Dedifferentiated amniotic fluid mesenchymal stem cell (primary cell): Measurements from ENCODE around the gene RNLS.
A peak's percentile ranks its signal among the peaks of the same experiment; 100 is the strongest.

Source experiments
- DNase-seq: peaks from one replicate; pipeline ENCODE4 v3.0.0-alpha.2; 2016; ENCODE audit errors: extremely low spot score

RNLS gene

DNA sequence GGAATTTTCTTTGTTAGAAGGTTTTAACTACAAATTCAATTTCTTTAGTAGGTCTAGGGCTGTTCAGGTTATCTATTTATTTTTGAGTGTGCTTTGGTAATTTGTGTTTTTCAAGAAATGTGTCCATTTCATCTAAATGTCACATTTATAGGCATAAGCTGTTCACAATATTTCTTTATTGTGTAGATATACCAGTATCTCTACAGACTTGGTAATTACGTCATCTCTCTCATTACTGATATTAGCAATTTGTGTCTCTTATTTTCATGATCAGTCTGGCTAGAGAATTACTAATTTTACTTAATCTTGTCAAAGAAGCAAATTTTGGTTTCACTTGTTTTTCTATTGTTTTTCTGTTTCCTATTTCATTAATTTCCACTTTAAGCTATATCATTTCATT is 152.0 kb downstream of the RNLS start:
- DNase-seq = no peak

DNA sequence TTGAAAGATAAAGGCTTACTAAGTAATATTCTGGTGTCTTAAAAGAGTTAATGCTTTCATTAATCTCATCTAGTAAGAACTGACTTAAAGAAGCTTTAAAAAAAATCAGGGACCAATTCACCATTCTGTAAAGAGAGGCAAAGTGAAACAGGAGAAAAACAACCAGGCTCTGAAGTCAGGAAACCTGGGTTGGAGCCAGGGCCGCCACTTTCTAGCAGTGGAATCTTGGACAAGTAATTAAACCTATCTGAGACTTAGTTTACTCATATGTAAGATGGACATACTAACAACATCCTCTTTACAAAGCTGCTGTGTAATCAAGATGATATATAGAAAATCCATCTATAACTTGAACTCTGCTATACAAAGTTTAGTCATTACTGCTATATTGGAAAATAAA is 154.1 kb downstream of the RNLS start:
- no peak for DNase-seq

DNA sequence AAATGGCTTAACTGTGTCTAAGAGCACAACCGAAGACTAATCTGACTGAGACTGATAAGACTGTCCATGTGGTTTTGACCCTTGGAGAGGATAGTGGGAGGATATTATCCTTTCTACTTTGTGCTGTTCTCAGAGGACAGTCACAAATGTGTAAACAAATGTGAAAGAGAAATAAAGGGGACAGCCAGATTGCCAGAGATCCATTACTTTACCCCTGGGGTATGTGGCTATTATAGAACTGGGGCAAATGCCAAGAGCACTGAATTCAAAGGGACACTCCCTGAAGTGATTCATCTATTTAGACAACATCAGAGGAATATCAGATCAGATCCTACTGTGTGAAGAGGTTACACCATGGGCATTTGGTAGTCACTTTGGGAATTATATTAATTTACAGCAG is 154.7 kb downstream of the RNLS start:
- DNase-seq = peak; percentile 37

DNA sequence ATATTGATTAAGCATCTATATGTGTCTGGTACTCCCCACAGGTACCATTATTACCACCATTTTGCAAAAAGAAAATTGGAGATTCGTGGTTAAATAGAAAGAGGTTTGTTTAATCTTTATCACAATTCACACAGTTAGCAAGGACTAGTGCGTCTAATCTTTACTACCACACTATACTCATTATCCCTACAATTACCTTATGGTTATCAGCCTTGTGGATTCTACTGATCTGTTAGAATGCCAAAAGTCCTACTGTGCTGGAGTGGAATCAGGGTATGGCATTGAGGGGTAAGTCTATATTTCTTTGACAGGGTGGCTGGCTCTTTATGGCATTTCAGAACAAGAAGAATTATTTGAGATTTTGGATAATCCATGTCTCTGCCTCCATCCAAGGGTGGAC is 156.1 kb downstream of the RNLS start:
- no peak for DNase-seq

DNA sequence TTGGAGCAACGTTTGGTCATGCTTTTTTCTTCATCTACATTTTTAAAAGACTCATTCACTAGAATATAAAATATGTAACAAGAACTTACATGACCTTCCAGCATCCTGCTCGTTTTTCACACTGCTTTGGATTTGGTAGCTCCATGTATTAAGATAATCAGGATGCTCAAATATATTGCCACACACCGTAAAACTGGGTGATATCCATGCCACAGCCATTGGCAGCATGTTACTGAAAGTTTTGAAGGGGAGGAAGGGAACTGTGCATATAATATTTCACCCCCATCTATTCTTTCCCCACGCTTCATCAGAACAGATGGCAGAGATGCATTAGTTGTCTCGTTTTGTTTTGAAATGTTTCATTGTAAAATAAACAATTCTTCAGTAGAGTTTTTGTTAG is 158.2 kb downstream of the RNLS start:
- no peak for DNase-seq

DNA sequence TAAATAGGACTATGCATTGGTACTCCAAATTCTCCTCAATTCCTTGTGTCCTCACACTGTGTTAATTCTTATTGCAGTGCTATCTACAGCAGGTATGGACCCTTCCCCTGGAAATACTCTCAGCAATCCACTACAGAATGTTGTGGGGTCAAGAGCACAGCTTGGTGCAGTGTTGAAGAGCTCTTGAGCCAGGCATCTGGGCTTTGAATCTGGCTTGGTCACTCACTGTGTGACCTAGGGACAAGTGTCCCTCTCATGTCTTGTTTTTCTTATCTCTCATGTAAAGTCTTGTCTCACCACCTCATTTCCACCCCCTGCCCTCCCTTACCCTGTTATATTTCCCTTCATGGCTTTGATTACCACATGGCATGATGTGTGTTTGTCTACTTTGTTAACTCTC is 159.4 kb downstream of the RNLS start:
- no peak for DNase-seq

DNA sequence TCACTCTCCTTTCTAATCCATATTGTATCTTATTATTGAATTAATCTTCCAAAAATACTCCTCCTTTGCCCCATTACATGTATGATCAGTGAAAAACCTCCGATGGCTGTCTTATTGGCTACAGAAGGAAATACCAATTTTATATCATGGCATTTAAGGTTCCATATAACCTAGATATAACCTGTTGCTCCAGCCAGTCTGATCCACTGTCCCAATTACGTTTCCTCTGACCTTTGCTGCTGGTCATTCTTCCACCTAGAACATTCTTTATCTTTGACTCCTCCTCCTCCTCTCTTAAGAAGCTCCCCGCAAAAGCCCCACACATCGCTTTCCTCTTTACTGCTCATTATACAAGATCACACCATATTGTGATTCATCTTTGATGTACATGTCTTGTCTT is 161.5 kb downstream of the RNLS start:
- no peak for DNase-seq

DNA sequence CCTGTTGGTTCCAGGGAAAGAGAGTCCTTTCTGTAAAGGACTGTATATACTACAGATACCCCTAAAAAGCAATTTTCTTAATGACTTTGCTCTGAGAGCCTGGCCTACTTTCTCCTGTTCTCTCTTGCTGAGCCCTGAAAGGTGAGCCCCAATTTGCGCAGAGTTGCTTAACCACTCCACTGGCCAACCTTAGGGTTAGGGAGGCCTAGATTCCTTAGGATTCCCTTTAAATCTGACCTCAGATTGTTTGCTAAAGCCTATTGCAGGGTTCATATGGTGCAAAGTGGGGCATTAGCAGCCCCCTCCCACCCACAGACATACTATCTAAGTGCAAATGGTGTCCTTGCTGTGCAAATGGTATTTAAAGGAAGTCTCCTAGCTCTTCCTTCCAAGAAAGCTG is 164.2 kb downstream of the RNLS start:
- no peak for DNase-seq

DNA sequence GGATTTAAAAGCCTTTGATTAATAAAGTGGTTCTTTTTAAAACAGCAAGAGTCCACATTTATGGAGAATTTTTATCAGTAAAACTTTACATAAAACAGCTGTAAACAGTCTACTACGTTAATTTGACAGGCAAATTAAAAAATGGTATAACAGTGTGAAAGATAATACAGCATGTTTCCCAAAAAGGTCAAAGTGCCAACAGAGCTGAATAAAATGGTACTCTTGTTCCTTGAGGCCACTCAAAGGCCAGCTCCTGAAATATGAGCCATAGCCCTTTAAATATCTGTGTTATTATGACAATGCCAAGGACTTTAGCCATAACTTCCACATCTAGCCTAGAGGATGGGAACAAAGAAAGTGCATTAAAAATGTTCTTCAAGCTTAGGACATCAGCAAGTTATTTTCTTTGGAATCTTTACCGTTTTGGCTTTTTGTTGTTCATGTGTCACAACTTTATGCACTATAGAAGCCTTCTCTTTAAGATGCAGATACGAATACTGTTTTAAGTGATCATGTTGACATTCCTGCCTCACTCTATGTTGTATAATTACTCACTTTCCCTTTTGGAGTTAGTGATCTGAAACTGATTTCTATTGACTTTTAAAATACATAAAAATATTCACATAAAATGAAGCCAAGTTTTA is 165.6 kb downstream of the RNLS start:
- DNase-seq = no peak

DNA sequence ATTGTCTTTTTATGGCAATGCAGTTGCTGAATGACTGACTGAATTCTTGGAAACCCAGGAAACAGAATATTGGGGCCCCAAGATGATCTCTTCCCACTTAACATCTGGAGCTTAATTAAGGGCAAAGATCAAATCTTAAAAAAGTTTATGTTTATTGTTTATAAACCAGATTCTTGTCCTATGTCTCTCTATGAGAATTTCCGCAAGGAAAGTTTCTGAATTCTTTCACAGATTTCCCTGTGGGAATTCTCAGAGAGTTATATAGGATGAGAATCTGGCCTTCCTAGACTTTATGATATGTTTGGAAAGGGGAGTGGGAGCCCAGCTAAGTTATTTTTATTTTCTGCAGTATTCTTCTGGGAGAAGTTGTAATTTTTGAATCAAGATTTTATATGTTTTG is 166.3 kb downstream of the RNLS start:
- DNase-seq = no peak

DNA sequence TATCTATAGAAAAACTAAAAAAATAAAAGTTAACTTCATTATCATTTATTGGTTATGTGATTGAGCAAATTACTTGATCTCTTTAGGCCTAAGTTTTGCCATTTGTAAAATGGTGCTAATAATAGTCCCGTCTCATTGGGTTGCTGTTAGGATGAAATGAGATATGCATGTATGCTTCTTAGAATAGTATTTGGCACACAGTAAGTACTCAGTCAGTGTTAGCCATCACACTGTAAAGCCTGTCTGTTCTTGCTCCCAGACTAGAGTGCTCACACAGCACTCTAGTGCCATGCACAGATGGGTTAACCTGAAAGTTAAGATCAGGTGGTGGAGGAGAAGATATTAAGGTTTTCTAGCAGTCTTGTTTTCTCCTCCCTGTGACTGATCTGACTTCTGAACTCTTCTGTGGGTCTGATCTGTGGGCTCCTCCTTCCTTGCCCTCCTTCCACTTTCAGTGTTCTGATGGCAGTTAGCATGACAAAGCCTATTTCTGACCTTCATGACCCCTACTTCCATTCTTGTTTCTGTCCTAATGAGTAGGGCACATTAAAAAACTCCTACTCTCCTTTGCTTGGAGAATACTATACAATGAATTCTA is 167.5 kb downstream of the RNLS start:
- DNase-seq = no peak

DNA sequence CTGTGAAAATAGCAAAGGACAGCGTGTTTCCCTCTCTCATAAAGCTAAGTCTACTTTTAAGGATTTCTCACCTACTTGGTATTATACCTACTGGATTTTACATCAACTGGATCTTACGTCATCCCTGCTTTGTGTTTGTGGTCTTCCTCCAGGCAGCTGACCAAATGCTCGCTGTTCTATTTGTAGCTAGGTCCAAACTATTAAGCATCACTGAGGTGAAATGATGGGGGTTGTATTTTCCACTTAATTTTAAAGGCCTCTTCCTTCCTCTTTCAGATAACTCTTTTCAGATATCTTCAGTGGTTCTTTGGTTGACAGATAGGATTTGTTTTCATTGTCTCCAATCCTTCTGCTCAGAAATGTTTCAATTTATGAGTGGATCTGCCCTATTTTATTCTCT is 169.7 kb downstream of the RNLS start:
- DNase-seq = no peak

DNA sequence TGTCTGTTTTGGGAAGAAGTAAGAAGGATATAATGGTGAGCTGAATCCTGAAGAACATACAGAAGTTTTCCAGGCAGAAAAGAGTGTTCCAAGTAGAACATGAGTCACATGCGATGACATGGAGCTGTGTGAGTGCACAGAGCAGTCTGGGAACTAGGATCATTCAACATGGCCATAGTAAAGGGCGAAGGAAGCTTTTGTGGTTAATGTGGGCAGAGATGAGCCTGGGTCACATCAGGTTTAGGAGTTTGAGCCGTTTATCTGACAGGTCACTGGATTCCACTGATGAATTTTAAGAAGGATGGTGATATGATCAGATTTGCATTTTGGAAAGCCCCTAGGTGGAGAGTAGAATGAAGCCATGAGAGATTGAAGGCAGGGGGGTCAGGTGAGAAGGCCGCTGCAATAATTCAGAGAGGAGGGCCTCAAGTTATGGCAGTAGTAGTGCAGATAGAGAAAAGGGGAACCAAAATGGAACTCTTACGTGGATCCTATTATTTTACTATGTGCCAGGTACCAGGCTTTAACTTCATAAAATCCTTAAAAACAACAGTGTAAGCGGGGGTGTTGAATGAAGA is 171.3 kb downstream of the RNLS start:
- no peak for DNase-seq

DNA sequence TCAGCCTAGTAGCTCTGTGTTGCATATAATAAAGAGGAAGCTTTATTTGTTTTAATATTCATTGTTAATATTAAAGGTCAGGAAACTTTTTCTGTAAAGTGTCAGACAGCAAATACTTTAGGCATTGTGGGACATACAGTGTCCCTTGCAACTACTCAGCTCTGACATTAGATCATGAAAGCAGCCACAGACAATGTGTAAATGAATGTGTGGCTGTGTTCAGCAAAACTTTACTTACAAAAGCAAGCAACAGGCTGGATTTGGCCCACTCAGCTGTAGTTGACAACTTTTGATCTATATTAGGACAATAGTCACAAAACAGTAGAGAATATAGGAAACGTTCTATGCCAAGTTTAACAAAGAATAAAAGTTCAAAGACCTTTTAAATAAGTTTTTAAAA is 173.3 kb downstream of the RNLS start:
- DNase-seq = no peak

DNA sequence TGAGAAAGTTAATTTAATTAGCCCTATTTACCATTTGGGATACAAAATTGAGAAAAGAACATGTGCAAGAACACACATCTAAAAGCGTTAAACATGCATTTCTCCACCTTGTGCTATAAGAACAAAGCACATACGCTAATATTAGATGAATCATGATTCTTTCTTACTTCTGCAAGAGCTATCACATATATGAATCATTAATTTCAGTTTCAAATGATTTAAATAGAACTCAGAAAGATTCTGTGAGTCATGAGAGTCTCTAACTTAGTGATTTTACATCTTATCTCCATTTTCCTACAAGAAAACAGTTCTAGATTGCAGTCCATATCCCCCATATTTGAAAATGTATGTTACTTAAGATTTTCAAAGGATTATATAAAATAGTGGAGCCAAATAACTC is 173.9 kb downstream of the RNLS start:
- DNase-seq = no peak

DNA sequence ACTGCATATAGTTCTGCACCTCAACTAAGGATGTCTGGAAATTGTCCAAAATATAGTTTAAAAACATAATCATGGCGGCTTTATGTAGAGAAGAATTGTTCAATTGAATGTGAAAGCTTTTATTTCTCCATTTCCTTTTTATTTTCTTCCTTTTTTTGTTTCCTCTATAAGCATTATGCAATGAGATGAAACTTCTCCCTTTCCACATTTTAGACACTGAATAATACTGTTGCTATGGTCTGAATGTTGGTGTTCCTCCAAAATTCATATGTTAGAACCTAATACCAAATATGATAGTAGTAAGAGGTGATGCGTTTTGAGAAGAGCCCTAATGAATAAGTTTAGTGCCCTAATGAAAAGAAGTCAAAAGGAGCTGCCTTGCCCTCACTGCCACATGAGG is 175.0 kb downstream of the RNLS start:
- DNase-seq = peak; percentile 61

DNA sequence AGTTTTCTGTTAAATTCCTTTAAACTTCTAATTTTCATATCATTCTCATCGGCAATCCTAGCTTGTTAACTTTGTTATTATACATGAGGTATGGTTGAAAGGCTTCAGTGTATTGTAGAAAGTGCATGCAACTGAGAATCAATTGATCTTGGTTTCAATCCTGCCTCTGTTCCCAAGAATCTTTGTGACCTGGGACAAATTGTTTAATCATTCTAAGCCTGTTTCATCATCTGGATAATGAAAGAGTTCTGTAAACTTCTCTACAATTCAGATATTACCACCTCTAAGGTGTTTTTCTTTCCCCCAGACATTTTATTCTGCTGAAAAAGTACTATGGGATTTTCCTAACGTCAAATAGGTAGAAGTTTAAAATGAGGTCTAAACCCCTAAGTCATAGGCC is 179.0 kb downstream of the RNLS start:
- DNase-seq = no peak

DNA sequence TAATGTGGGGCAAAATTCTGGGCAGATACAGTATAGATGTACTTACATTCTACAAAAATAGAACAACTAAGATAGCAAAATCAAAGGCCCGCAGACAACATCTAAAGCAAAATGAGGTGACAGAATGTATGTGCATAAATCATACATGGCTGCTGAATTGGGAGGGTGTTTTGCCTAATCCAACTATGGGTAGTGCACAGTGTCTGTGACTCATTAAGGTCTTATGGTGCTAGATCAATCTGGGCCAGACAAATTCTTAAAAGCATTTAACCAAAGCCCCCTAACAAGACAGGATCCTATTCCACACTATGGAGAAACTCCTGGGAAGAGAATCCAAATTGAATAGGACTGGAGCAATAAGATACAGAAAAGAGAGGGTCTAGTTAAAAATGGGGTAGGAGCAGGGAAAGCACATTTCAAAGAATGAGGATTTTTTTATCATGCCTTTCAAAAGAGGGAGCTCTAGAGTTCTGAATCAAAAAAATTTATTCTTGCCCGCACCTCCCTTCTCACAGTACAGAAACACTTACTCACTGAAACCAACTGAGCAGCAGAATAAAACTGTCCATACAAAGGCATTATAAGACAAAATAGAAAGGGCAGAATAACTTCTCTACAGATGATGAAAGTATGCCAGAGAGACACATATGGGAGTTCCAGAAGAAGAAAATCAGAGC is 181.3 kb downstream of the RNLS start:
- peak; percentile 37 for DNase-seq

DNA sequence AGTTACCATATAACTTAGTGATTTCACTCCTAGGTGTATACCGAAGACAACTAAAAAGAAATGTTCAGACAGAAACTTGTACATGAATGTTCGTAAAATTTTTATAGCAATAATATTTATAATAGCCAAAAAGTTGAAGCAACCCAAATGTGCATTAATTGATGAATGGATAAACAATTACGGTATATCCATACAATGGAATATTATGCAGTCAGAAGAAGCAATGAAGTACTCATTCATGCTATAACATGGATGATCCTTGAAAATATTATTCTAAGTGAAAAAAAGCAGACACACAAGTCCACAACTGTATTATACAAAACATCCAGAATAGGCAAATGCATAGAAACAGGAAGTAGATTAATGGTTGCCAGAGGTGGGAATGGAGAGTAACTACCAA is 183.9 kb downstream of the RNLS start:
- DNase-seq = no peak

DNA sequence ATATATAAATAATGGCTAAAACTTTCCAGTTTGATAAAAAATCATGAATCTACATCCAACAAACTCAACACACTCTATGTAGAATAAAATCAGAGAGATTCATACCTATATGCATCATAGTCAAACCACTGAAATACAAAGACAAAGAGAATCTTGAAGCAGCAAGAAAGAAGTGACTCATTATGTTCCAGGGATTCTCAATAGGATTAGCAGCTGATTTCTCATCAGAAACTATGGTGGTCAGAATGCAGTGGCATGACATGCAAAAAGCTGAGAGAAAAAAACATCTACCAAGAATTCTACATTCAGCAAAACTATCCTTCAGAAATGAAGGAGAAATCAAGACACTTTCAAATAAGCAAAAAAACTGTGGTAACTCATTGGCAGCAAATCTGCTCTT is 187.4 kb downstream of the RNLS start:
- DNase-seq = no peak

DNA sequence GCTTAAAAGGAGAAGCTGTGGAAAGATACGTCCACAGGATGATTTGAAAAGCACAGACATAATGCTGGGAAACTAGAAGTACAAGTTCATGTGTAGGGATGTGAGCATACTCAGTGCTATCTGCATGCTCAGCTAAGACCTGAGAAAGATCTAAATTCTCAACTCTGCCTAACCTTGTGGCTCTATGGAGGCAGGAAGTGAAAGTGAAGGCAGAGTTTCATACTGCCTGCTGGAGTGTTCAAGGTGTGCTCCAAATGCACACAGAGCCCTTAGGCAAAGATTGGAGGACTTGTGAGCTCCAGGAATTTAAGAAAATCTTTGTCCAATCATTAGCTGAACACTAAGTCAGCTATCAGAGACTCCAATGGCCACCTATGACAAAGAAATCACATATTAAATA is 190.9 kb downstream of the RNLS start:
- no peak for DNase-seq

DNA sequence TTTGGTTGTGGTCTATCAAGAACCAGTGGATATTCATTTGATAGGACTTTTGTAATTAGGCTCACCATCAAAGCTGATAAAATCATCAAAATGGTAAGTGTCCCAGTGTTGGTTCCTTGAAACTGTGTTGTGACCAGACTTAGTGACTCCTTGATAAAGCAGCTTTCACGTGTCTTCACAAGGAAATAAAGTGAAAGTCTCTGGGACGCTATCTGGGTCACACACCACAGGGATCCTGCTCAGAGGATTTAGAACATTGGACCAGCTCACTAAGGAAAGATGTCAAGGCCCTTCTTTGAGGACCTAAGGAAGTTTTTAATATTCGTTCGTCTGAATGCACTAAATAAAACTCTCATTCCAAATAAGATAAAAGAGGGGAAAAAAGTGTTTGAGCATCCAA is 193.1 kb downstream of the RNLS start:
- DNase-seq = no peak

DNA sequence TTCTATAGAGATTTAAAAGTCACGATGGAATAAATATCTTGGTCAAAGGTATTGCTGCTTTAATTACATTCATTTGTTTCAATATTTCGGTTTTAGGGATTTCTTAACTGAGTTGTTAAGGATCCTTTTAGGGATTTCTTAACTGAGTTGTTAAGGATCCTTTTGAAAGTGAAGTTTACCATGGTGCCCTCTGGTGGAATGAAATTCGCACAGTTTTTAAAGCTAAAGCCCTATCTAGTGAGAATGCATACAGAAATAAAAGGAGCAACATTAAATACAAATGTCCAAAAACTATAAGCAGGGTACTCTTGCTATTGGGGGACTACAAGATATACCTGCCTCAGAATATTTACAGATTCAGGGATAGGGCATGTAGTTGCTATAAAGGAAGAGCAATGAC is 193.7 kb downstream of the RNLS start:
- peak; percentile 74 for DNase-seq
